HG03469 (cell line): ENCODE results near the gene CA12.
A peak's percentile ranks its signal among the peaks of the same experiment; 100 is the strongest.

Source experiments
- ATAC-seq: cut with Tn5 transposase; IDR thresholded peaks from one replicate; pipeline ENCODE4 v1.9.1; 2021; ENCODE audit warnings: mild to moderate bottlenecking, moderate library complexity, moderate number of reproducible peaks; ENCODE audit not compliant: unreplicated experiment

The CA12 gene

DNA sequence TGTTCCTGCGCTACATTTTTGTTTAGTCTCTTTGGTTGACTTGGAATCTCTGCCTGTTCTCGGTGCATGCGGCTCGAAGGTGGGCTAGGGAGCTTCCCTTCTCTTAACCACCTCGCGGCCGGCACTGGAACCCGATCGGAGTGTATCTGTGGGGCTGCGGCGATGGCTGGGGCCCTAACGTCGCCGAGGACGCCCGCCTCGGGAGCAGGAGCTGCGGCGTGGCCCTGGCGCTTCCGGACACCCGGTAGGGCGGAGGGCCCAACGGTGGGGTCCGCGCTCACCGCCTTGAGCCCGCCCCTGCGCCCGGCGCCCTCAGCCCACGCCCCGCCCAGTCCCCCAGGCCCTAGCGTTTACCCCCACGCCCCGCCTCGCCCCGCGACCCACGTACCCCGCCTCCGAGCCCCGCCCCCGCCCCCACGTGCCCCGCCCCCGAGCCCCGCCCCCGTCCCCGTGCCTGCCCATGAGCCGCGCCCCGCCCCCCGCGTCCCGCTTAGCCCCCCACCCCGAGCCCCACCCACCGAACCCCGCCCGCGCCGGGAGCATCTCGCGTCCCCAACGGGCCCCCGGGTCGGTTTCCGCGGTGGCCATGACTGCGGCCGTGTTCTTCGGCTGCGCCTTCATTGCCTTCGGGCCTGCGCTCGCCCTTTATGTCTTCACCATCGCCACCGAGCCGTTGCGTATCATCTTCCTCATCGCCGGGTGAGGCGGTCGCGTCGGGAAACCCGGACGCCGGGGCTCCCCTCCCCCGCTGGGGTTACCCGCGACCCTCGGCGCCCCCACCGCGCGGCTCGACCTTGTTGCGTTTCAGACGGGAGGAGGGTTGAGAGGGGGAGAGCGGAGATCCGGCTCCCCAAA, 104.4 kb downstream of the CA12 start, which contains the start of gene APH1B:
APH1B (plus strand) TSS at position 568 of the 855 bp plus-strand sequence; CDS start at position 587, 19 bp downstream.
- peak; percentile 38 for ATAC-seq

GRCh38 chr15:63276342-63277037, 105.2 kb downstream of the CA12 start:
- no peak for ATAC-seq

DNA sequence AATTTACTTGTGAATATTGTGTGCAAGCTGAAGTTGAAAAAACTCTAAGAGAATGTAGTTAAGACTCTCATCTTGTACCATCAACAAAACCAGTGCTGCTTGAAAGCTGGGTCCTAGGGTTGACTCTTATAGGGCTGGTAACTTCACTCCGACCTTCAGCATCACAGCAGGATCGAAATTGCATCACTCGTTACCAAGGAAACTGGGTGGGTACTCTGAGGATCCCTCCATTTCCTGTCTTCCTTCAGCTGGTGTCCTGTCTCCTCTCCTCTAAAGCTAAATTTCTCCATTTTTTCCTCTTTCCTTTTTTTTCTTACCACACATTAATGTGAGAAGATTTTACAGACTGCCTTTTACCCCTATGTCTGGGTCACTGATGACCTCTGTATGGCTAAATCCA, 107.2 kb downstream of the CA12 start:
- ATAC-seq = no peak
